HAP-1 (cell line): ENCODE results near the gene CIAO3.

ENCODE experiments used
- DNase-seq, 2 experiments: peaks; one replicate each; pipeline ENCODE4 v3.0.0-alpha.2; 2016 to 2020; ENCODE audit warnings: low spot score in 2 of 2
- H3K27me3 ChIP-seq: fragments of 250-450 bp; sonication (Bioruptor Pico); 2 replicates; pipeline ENCODE4 v1.5.1; 2020; ENCODE audit warnings: low read depth, mild to moderate bottlenecking, moderate library complexity
- H3K36me3 ChIP-seq: fragments of 250-450 bp; sonication (Bioruptor Pico); replicated peaks from 2 replicates; pipeline ENCODE4 v1.5.1; 2020; ENCODE audit warnings: mild to moderate bottlenecking
- H3K4me1 ChIP-seq: fragments of 250-450 bp; sonication (Bioruptor Pico); 2 replicates; pipeline ENCODE4 v1.5.1; 2020; ENCODE audit warnings: mild to moderate bottlenecking
- H3K4me3 ChIP-seq: fragments of 250-450 bp; sonication (Bioruptor Pico); 2 replicates; pipeline ENCODE4 v1.5.1; 2020; ENCODE audit warnings: mild to moderate bottlenecking, moderate library complexity
- H3K9me3 ChIP-seq: fragments of 250-450 bp; sonication (Bioruptor Pico); 2 replicates; pipeline ENCODE4 v1.5.1; 2020; ENCODE audit warnings: mild to moderate bottlenecking, moderate library complexity
- in situ Hi-C: fragments of 300-500 bp; cut with MboI; formaldehyde crosslinking; loops from 3 replicates; pipeline ENCODE4 v1.14.3; 2020; ENCODE audit warnings: low sequenced_read_pairs, inconsistent platforms, mixed read lengths

The CIAO3 gene

GRCh38 chr16:724188-725040, 16.4 kb downstream of the CIAO3 start:
- in situ Hi-C loops: no loop called here
- DNase-seq: no peak
- peaks cover 19% of the 10 kb centered on the region for H3K4me1 ChIP-seq
- no peaks in the 10 kb centered on the region for H3K27me3 ChIP-seq
- no peaks in the 10 kb centered on the region for H3K9me3 ChIP-seq
- no peak overlapping the region for H3K4me3 ChIP-seq
- peaks cover 20% of the 10 kb centered on the region for H3K36me3 ChIP-seq

- Histone ChIP-seq H3K4me1 (peaks cover 14% of the 10 kb centered on the region), H3K36me3 (peaks cover 16% of the 10 kb centered on the region)
- DNase-seq: no peak
These were observed 17.1 kb downstream of the CIAO3 start for GRCh38 chr16:723695-724094.

GRCh38 chr16:722835-723633, 17.8 kb downstream of the CIAO3 start:
- H3K36me3 ChIP-seq: peaks cover 16% of the 10 kb centered on the region
- in situ Hi-C loops: no loop called here
- DNase-seq: no peak
- no peaks in the 10 kb centered on the region for H3K9me3 ChIP-seq
- no peak overlapping the region for H3K4me3 ChIP-seq
- no peaks in the 10 kb centered on the region for H3K27me3 ChIP-seq
- H3K4me1 ChIP-seq: peaks cover 14% of the 10 kb centered on the region

More at GRCh38 chr16:723695-724094, 17.1 kb downstream of the CIAO3 start:
- in situ Hi-C loops: no loop called here
- no peaks in the 10 kb centered on the region for H3K27me3 ChIP-seq
- no peaks in the 10 kb centered on the region for H3K9me3 ChIP-seq
- no peak overlapping the region for H3K4me3 ChIP-seq

GRCh38 chr16:721765-722540, 18.8 kb downstream of the CIAO3 start:
- peaks cover 14% of the 10 kb centered on the region for H3K4me1 ChIP-seq
- no peaks in the 10 kb centered on the region for H3K9me3 ChIP-seq
- DNase-seq: no peak
- H3K27me3 ChIP-seq: no peaks in the 10 kb centered on the region
- peak overlapping the region; percentile 75 for H3K4me3 ChIP-seq
- H3K36me3 ChIP-seq: peaks cover 16% of the 10 kb centered on the region
- in situ Hi-C loops: no loop called here

- DNase-seq: peak; percentile 81 to 96
- in situ Hi-C loops: no loop called here
- H3K9me3 ChIP-seq: no peaks in the 10 kb centered on the region
- H3K36me3 ChIP-seq: peaks cover 20% of the 10 kb centered on the region
- no peaks in the 10 kb centered on the region for H3K27me3 ChIP-seq
- peak within 1 kb of the TSS; percentile 75 for H3K4me3 ChIP-seq
- peaks cover 19% of the 10 kb centered on the region for H3K4me1 ChIP-seq
These were observed 19.6 kb downstream of the CIAO3 start, which contains the start of gene ANTKMT for GRCh38 chr16:720990-721764. Gene ANTKMT (plus strand): TSS chr16:721146. CDS start chr16:721275, 129 bp downstream.

- in situ Hi-C loops: no loop called here
- DNase-seq: peak; percentile 72 to 86
- no peaks in the 10 kb centered on the region for H3K9me3 ChIP-seq
- peaks cover 23% of the 10 kb centered on the region for H3K4me1 ChIP-seq
- H3K36me3 ChIP-seq: peaks cover 20% of the 10 kb centered on the region
- H3K27me3 ChIP-seq: no peaks in the 10 kb centered on the region
- peak overlapping the region; percentile 75 for H3K4me3 ChIP-seq
These were observed 20.3 kb downstream of the CIAO3 start for GRCh38 chr16:720447-720989.

- Histone ChIP-seq H3K27me3 (no peaks in the 10 kb centered on the region), H3K4me3 (peak overlapping the region; percentile 75), H3K9me3 (no peaks in the 10 kb centered on the region), H3K36me3 (peaks cover 20% of the 10 kb centered on the region), H3K4me1 (peaks cover 23% of the 10 kb centered on the region)
- DNase-seq: peak; percentile 64 to 73
- in situ Hi-C loops: no loop called here
These were observed 20.9 kb downstream of the CIAO3 start for GRCh38 chr16:719815-720446.

GRCh38 chr16:718922-719321, 21.9 kb downstream of the CIAO3 start:
- no peak for DNase-seq
- H3K4me1 ChIP-seq: peaks cover 23% of the 10 kb centered on the region
- H3K36me3 ChIP-seq: peaks cover 20% of the 10 kb centered on the region
- H3K27me3 ChIP-seq: no peaks in the 10 kb centered on the region
- no peak overlapping the region for H3K4me3 ChIP-seq
- no peaks in the 10 kb centered on the region for H3K9me3 ChIP-seq
- in situ Hi-C loops: no loop called here

- Histone ChIP-seq H3K36me3 (peaks cover 18% of the 10 kb centered on the region), H3K4me3 (no peak overlapping the region), H3K4me1 (peaks cover 23% of the 10 kb centered on the region), H3K9me3 (no peaks in the 10 kb centered on the region), H3K27me3 (no peaks in the 10 kb centered on the region)
- DNase-seq: no peak
- in situ Hi-C loops: no loop called here
These were observed 22.4 kb downstream of the CIAO3 start for GRCh38 chr16:718389-718788.

- Histone ChIP-seq H3K36me3 (peaks cover 11% of the 10 kb centered on the region), H3K9me3 (no peaks in the 10 kb centered on the region), H3K4me1 (peaks cover 24% of the 10 kb centered on the region), H3K27me3 (no peaks in the 10 kb centered on the region), H3K4me3 (no peak overlapping the region)
- DNase-seq: no peak
- in situ Hi-C loops: no loop called here
These were observed 23.1 kb downstream of the CIAO3 start for GRCh38 chr16:717450-718245.

- Histone ChIP-seq H3K27me3 (no peaks in the 10 kb centered on the region), H3K4me3 (peak overlapping the region; percentile 46; the same call in 1 of the 2 replicates), H3K9me3 (no peaks in the 10 kb centered on the region), H3K36me3 (peaks cover 7% of the 10 kb centered on the region; the same call in 1 of the 2 replicates), H3K4me1 (peaks cover 25% of the 10 kb centered on the region)
- in situ Hi-C loops: no loop called here
- no peak for DNase-seq
These were observed 23.9 kb downstream of the CIAO3 start for GRCh38 chr16:716768-717325.
